SK-N-SH (cell line): Measurements from ENCODE around the gene FCSK. TPM values are rescaled to one million over a fixed set of nuclear protein-coding genes. Genes with fewer than 3 reads are reported as not detected.

Experiments
- CTCF ChIA-PET: fragments of 300-600, 350-600 bp; formaldehyde crosslinking; extraction: SDS; loops from one replicate; lab custom pipeline; 2021; lab: Yijun Ruan, JAX
- POLR2A ChIA-PET: fragments of 350-600 bp; sonication (Branson Sonifier 250); formaldehyde crosslinking; extraction: SDS; loops from one replicate; lab custom pipeline; 2020; ENCODE audit warnings: antibody characterized with exemption, inconsistent platforms; lab: Yijun Ruan, JAX
- DNase-seq: peaks from one replicate; pipeline ENCODE4 v3.0.0; 2012
- H2AFZ ChIP-seq: fragments of 200-600 bp; sonication (generic); 2 replicates; pipeline ENCODE4 v1.8.1; 2016; ENCODE audit warnings: antibody characterized with exemption, mild to moderate bottlenecking, low read depth
- H3F3A ChIP-seq: fragments of 200-600 bp; sonication (generic); replicated peaks from 2 replicates; pipeline ENCODE3; 2016; ENCODE audit warnings: antibody characterized with exemption, mild to moderate bottlenecking; ENCODE audit not compliant: insufficient read depth
- H3K27ac ChIP-seq, 2 experiments: fragments of 200-500 bp in 1 of 2; fragments of 200-600 bp in 1 of 2; sonication (Bioruptor generic) in 1 of 2; sonication (generic), shearing (Covaris generic) in 1 of 2; 2 replicates each; pipeline versions ENCODE4 v1.5.1 to v1.6.1; 2014 to 2016; ENCODE audit warnings: low read depth in 2 of 2, inconsistent platforms in 1 of 2, low read length in 1 of 2, mild to moderate bottlenecking in 1 of 2, mixed read lengths in 1 of 2
- H3K27me3 ChIP-seq: fragments of 200-600 bp; sonication (generic), shearing (Covaris generic); 2 replicates; pipeline ENCODE4 v1.6.1; 2016; ENCODE audit warnings: mixed run types; ENCODE audit not compliant: insufficient read depth
- H3K36me3 ChIP-seq, 2 experiments: fragments of 200-500 bp in 1 of 2; fragments of 200-600 bp in 1 of 2; sonication (Bioruptor generic) in 1 of 2; sonication (generic) in 1 of 2; replicated peaks in 1 of 2; 2 replicates each; pipeline versions ENCODE3 to v1.5.1; 2014 to 2016; ENCODE audit warnings: low read length in 1 of 2, mild to moderate bottlenecking in 1 of 2; ENCODE audit not compliant: insufficient read depth in 2 of 2, control insufficient read depth in 1 of 2
- H3K4me1 ChIP-seq, 2 experiments: fragments of 200-500 bp in 1 of 2; fragments of 200-600 bp in 1 of 2; sonication (Bioruptor generic) in 1 of 2; sonication (generic), shearing (Covaris generic) in 1 of 2; 2 replicates each; pipeline versions ENCODE4 v1.5.1 to v1.6.1; 2014 to 2016; ENCODE audit warnings: low read depth in 1 of 2, low read length in 1 of 2, mixed run types in 1 of 2; ENCODE audit not compliant: insufficient read depth in 2 of 2, control insufficient read depth in 1 of 2
- H3K4me2 ChIP-seq: fragments of 200-600 bp; sonication (generic), shearing (Covaris generic); 2 replicates; pipeline ENCODE4 v1.6.1; 2017; ENCODE audit warnings: mixed run types
- H3K4me3 ChIP-seq, 2 experiments: fragments of 200-500 bp in 1 of 2; fragments of 200-600 bp in 1 of 2; sonication (Bioruptor generic) in 1 of 2; sonication (generic), shearing (Covaris generic) in 1 of 2; 2 replicates each; pipeline versions ENCODE4 v1.5.1 to v1.8.1; 2014 to 2016; ENCODE audit warnings: low read depth in 2 of 2, inconsistent platforms in 1 of 2, low read length in 1 of 2, mild to moderate bottlenecking in 1 of 2, mixed read lengths in 1 of 2, moderate library complexity in 1 of 2
- H3K79me2 ChIP-seq: fragments of 200-600 bp; sonication (generic); 2 replicates; pipeline ENCODE4 v1.8.1; 2017; ENCODE audit warnings: mild to moderate bottlenecking; ENCODE audit not compliant: insufficient read depth
- H3K9ac ChIP-seq: fragments of 200-600 bp; sonication (generic); 2 replicates; pipeline ENCODE4 v1.6.1; 2017; ENCODE audit warnings: mixed run types
- H3K9me2 ChIP-seq: fragments of 200-600 bp; sonication (generic); 2 replicates; pipeline ENCODE4 v1.6.1; 2017; ENCODE audit warnings: mixed run types
- H3K9me3 ChIP-seq: fragments of 200-600 bp; sonication (generic); 2 replicates; pipeline ENCODE4 v1.6.1; 2017; ENCODE audit warnings: mixed run types, mild to moderate bottlenecking, moderate library complexity
- H4K20me1 ChIP-seq: fragments of 200-600 bp; sonication (generic); 2 replicates; pipeline ENCODE4 v1.6.1; 2017; ENCODE audit warnings: mild to moderate bottlenecking, mixed run types; ENCODE audit not compliant: insufficient read depth
- CHD2 ChIP-seq: fragments of 150-350 bp; IDR thresholded peaks from 2 replicates; pipeline ENCODE4 v1.6.1; 2018; ENCODE audit warnings: low read length; ENCODE audit not compliant: partially characterized antibody
- EP300 ChIP-seq, 2 experiments: IDR thresholded peaks; 2 replicates each; pipeline versions ENCODE4 v1.4.0 to v1.6.1; 2012; ENCODE audit warnings: borderline replicate concordance in 1 of 2, low read depth in 1 of 2, low read length in 1 of 2
- EZH2phosphoT487 ChIP-seq: fragments of 200-600 bp; sonication (generic); IDR thresholded peaks from 2 replicates; pipeline ENCODE4 v1.6.1; 2017; ENCODE audit warnings: low read depth, mixed run types, mild to moderate bottlenecking, antibody characterized with exemption, moderate library complexity, borderline replicate concordance
- FOXM1 ChIP-seq: IDR thresholded peaks from 2 replicates; pipeline ENCODE4 v1.4.0; 2012; ENCODE audit warnings: low read depth, mild to moderate bottlenecking
- GATA2 ChIP-seq: sonication (generic); formaldehyde crosslinking; IDR thresholded peaks from 2 replicates; pipeline ENCODE4 v1.5.0; 2020; ENCODE audit warnings: mild to moderate bottlenecking, missing genetic modification reagents
- IRF3 ChIP-seq: fragments of 150-350 bp; IDR thresholded peaks from 2 replicates; pipeline ENCODE4 v1.6.1; 2016; ENCODE audit warnings: mild to moderate bottlenecking, low read depth, low read length
- JUND ChIP-seq: IDR thresholded peaks from 2 replicates; pipeline ENCODE4 v1.4.0; 2012
- MEF2A ChIP-seq: IDR thresholded peaks from 2 replicates; pipeline ENCODE4 v1.4.0; 2012; ENCODE audit warnings: low read depth, borderline replicate concordance
- MXI1 ChIP-seq: IDR thresholded peaks from 2 replicates; pipeline ENCODE4 v1.6.1; 2012; ENCODE audit warnings: mild to moderate bottlenecking, low read depth, low read length, improper control_type of control experiment
- NFIC ChIP-seq: IDR thresholded peaks from 2 replicates; pipeline ENCODE4 v1.4.0; 2012; ENCODE audit warnings: borderline replicate concordance
- POLR2AphosphoS5 ChIP-seq: IDR thresholded peaks from 2 replicates; pipeline ENCODE4 v1.6.1; 2012; ENCODE audit warnings: low read depth, low read length
- SMC3 ChIP-seq: IDR thresholded peaks from 2 replicates; pipeline ENCODE4 v1.6.1; 2012; ENCODE audit warnings: low read depth, low read length, improper control_type of control experiment
- TAF1 ChIP-seq: IDR thresholded peaks from 2 replicates; pipeline ENCODE4 v1.6.1; 2012; ENCODE audit warnings: low read depth, mild to moderate bottlenecking, low read length, moderate library complexity, borderline replicate concordance
- TCF12 ChIP-seq: IDR thresholded peaks from 2 replicates; pipeline ENCODE4 v1.4.0; 2012
- TEAD4 ChIP-seq: IDR thresholded peaks from 2 replicates; pipeline ENCODE4 v1.4.0; 2012; ENCODE audit warnings: mild to moderate bottlenecking, borderline replicate concordance; ENCODE audit not compliant: insufficient read depth
- USF2 ChIP-seq: fragments of 150-350 bp; IDR thresholded peaks from 2 replicates; pipeline ENCODE4 v1.6.1; 2017; ENCODE audit warnings: antibody characterized with exemption, low read length, low read depth, borderline replicate concordance
- ZBTB33 ChIP-seq: IDR thresholded peaks from 2 replicates; pipeline ENCODE4 v1.4.0; 2012; ENCODE audit warnings: low read depth, borderline replicate concordance
- WGBS: methylation state at CpG from one replicate; pipeline ENCODE4 v1.1.6; 2017; ENCODE audit warnings: low lambda C conversion rate; 5-methylcytosine and 5-hydroxymethylcytosine counted together
- polyA plus RNA-seq, 3 experiments: library from polyadenylated mRNA; depleted of rRNA; stranded (reverse); fragments of >200 nt; gene quantifications; 2 replicates each; pipeline ENCODE4 v1.2.3, GENCODE V29; 2012
- TF ChIP-seq, protein P1 (sequence below): IDR thresholded peaks from 2 replicates; pipeline ENCODE4 v1.4.0; 2012; ENCODE audit warnings: low read depth

The FCSK gene
- polyA plus RNA-seq, 1 of the 3 experiments (the other 2 are of a cell fraction), result 9.7 TPM

- POLR2A ChIA-PET, result interaction anchor here (0.7 kb wide), 1 partner anchor 104 kb away, joined by 4 read pairs; no protein-coding TSS in a partner anchor
- Histone ChIP-seq H3K4me2 (no peak overlapping the region), H3K27me3 (no peaks in the 10 kb centered on the region), H3K9me2 (no peaks in the 10 kb centered on the region), H4K20me1 (no peaks in the 10 kb centered on the region), H3K4me3 (no peak overlapping the region), H2AFZ (no peak overlapping the region), H3K4me1 (peaks cover 0 to 5% of the 10 kb centered on the region in 2 experiments; a peak in 1 of 4 replicates), H3K9ac (no peak overlapping the region)
- no peak for TF ChIP-seq MEF2A
- TF ChIP-seq USF2, result no peak
- TF ChIP-seq TEAD4, result no peak
- TF ChIP-seq SMC3, result no peak
- no peak for TF ChIP-seq EP300 (IDR thresholded peaks at IDR 0.05; ENCODE audit: borderline replicate concordance in 1 of 2, low read depth in 1 of 2, low read length in 1 of 2)
- no peak for TF ChIP-seq TAF1
- no peak for TF ChIP-seq JUND
- no peak for TF ChIP-seq CHD2
- TF ChIP-seq EZH2phosphoT487, result no peak
- no peak for TF ChIP-seq NFIC
- no peak for TF ChIP-seq TCF12
- TF ChIP-seq, protein P1, sequence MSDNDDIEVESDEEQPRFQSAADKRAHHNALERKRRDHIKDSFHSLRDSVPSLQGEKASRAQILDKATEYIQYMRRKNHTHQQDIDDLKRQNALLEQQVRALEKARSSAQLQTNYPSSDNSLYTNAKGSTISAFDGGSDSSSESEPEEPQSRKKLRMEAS, result no peak
- TF ChIP-seq, all 33 proteins: peak for 0
- H3K79me2 ChIP-seq, result no peaks in the 10 kb centered on the region
- peaks cover 13 to 36% of the 10 kb centered on the region in 2 experiments for H3K36me3 ChIP-seq
- 100% methylated on average over 2 of the region's 2 CpGs for WGBS
- CTCF ChIA-PET, result interaction anchor here (1.1 to 1.7 kb wide), 2 partner anchors 14 to 31 kb away, joined by 3 to 9 read pairs; partner anchors contain the start of gene FCSK
- H3F3A ChIP-seq, result peaks cover 19% of the 10 kb centered on the region
- H3K27ac ChIP-seq, result no peak overlapping the region
- no peaks in the 10 kb centered on the region for H3K9me3 ChIP-seq
- no peak for DNase-seq
Measured at GRCh38 chr16:70484867-70485266, 30.5 kb downstream of the FCSK start.

GRCh38 chr16:70490261-70490660 lies 35.9 kb downstream of the FCSK start:
- no peaks in the 10 kb centered on the region for H3K9me3 ChIP-seq
- no peaks in the 10 kb centered on the region for H3K9me2 ChIP-seq
- H3K4me1 ChIP-seq, result no peaks in the 10 kb centered on the region
- ChIA-PET POLR2A (no interaction called here), CTCF (interaction anchor here (1.6 to 2.7 kb wide), 2 partner anchors 19 to 98 kb away, joined by 3 to 14 read pairs; no protein-coding TSS in a partner anchor)
- no peaks in the 10 kb centered on the region for H4K20me1 ChIP-seq
- no peak overlapping the region for H3K4me2 ChIP-seq
- H2AFZ ChIP-seq, result no peak overlapping the region
- H3K27ac ChIP-seq, result no peak overlapping the region
- H3F3A ChIP-seq, result no peaks in the 10 kb centered on the region
- no peaks in the 10 kb centered on the region for H3K27me3 ChIP-seq
- H3K36me3 ChIP-seq, result peaks cover 7 to 24% of the 10 kb centered on the region in 2 experiments
- H3K4me3 ChIP-seq, result no peak overlapping the region
- 93% methylated on average over 6 of the region's 6 CpGs for WGBS
- H3K9ac ChIP-seq, result no peak overlapping the region
- DNase-seq, result no peak
- no peaks in the 10 kb centered on the region for H3K79me2 ChIP-seq
- no peak for TF ChIP-seq JUND
- no peak for TF ChIP-seq TCF12
- TF ChIP-seq, protein P1, result no peak
- TF ChIP-seq ZBTB33, result no peak
- no peak for TF ChIP-seq SMC3
- no peak for TF ChIP-seq USF2
- no peak for TF ChIP-seq MXI1
- no peak for TF ChIP-seq EP300 (IDR thresholded peaks at IDR 0.05; ENCODE audit: borderline replicate concordance in 1 of 2, low read depth in 1 of 2, low read length in 1 of 2)
- TF ChIP-seq POLR2AphosphoS5, result no peak
- TF ChIP-seq GATA2 (CRISPR knock-in tag), result no peak
- no peak for TF ChIP-seq CHD2
- TF ChIP-seq TEAD4, result no peak
- TF ChIP-seq FOXM1, result no peak
- TF ChIP-seq IRF3, result no peak
